Cerebellar cortex (tissue), 1 donor: ENCODE data around the gene C1orf185.
"Not testable (repeated sequence)": the region's sequence is repeated elsewhere in the genome, so short reads cannot be mapped to it uniquely, and the experiment has no call there.

Source experiments
- DNase-seq: peaks from one replicate; pipeline ENCODE4 v3.0.0-alpha.2; 2015; ENCODE audit warnings: low spot score

C1orf185 gene

DNA sequence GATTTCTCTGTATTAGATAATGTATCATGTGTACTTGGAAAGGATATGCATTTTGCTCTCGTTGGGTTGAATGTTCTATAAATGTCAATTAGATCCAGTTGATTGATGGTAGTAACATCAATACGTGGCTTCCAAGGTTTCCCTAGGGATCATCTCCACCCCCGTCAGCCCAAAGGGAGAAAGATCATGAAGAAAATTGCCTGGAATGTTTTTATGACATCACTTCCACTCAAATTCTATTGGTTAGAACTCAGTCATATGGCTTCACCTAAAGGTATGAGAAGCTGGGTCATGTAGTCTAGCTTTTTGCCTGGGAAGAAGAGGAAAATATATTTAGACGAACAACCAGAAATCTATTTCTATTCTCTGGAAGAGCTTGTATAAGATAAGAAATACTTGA is at the start of gene C1orf185:
Gene C1orf185 (plus strand): TSS at position 253 of the 400 bp plus-strand sequence. CDS start 6 bp downstream, at position 259.
- DNase-seq = no peak

DNA sequence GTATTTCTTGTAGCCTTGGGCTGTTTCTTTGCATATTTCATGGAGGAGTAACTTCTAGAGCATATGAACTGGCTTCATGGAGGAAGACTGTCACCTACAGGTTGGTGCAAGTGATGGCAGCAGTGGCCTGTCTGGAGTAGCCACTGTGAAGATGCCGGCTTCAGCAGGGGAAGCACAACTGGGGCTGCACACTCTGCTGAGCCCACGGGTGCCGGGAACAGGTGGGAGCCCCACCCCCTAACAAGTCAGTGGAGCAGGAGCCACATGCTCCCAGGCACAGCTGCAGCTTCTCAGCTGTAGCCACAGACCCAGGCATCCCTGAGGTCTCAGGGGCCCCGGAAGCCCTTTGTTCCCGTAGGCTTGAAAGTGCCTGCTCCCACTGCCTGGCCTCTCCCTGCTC is 43.2 kb upstream of the C1orf185 start:
- peak; percentile 29 for DNase-seq

DNA sequence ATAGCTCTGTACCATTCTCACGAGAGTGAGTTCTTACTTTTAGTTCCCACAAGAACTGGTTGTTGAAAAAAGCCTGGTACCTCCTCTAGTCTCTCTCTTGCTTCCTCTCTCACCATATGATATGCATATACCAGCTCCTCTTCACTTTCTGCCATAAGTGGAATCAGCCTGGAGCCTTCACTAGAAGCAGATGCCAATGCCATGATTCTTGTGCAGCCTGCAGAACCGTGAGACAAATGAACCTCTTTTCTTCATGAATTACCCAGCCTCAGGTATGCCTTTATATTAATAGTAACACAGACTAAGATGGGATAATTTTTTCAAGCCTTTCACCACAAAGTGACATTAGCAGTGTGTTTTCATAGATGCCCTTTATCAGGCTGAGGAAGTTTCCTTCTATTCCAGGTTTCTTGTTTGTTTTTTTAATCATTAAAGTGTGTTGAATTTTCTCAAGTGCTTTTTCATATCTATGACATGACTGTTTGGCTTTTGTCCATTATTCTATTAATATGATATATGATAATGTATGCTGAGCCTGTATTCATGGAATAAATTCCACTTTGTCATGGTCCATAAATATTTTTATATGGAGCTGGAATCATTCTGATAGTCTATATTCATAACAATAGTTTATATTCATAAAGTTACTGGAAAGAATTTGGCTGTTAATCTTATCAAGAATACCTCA is 40.7 kb upstream of the C1orf185 start:
- no peak for DNase-seq

DNA sequence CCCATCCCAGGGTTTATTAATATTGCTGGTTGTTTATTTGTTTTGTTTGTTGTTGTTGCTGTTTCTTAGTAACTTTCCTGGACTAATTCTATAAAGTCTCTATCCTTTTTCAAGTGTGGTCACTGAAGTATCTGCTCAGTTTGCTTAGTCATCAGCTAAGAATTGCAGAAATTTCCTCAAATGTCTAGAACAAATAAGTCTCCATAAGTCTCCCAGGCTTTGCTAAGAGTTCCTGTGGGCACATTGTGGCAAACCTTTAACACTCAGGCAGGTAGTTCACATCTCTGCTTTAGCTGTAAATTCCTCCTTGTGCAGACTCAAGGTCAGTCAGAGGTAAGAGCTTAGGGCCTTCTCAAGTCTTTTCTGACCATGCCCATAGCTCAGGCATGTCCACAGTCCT is 38.9 kb upstream of the C1orf185 start:
- no peak for DNase-seq

DNA sequence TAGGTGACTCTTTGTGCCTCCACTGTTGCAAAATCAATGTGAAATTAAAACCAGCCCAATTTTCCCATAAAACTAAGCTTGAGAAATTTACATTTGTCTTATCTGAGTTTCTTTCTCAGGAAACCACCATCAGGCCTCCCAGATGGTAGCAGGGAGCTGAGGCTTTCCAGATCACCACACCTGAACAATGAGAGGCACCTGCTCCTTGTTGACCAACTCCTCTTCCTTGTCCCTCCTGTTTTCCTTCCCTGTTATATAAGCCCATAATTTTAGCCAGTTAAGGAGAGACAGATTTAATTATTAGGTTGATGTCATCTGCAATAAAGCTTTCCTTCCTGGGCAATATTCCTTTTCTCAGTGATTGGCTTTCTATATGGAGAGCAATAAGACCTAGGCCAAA is 32.0 kb upstream of the C1orf185 start:
- no peak for DNase-seq

DNA sequence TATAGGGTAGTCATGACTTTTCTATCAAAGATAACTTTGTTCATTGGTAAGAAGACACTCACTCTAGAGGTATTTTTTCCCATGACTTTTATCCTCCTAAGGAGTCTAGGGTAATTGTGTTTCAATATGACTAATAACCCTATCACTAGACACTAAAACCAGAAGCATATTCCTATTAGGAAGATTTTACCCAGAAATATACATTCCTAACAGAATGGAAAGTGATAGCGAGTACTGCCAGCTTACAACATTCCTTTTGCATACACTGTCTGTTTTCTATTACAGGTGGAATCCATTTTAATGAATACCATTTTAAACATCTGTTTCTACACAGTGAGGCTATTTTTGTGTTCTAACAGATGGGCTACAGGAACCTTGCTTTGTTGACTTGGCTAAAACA is 31.4 kb upstream of the C1orf185 start:
- DNase-seq = no peak

DNA sequence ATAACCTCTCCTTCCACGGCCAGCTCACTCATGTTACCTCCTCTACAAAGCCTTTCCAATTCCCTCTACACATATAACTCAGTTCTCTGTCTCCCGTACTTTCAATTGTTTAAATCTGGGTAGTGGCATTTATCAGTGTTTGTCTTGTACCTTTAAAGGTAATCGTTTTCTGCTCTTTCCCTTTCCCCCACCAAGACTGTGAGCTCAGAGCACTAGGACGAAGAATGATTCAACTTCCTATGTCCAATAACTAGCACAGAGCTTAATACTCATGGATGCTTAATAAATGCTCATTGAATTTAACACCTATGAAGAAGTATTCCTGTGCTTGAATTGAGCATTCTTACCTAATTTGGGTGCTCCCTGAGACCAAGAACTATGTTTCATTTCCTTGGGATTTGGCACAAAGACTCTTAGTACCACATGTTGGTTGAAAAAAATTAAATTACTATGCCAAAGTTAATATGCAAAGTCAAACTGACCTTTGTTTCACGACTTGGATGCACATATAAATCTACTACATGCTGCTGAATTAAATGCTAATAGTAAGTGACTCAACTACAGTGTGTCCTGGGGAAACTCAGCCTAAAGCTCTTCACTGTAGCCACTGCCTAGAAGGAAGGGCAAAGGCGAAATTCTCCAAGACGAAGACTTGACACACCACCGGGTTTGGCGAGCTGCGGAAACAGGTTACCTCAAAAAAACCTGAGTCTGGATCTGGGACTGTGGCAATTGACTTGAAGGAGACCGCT is 30.6 kb upstream of the C1orf185 start:
- no peak for DNase-seq

DNA sequence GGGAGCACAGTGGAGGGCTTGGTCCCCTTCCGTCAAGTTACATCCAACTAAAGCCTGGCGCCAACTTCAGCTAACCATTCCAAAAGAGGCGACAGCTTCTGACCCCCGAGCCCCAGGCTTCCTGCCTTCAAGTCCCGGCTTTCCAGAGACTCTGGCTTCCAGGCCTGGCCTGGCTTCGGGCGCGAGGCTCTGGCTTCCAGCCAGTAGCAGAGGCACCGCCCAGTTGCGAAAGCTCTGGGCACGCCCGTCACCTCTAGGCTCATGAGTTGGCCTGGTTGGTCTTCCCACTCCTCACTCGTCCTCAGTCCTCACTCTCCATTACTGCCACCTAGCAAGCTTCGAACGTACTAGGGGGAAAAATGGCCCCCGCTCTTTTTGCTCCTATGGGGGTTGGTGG is 30.0 kb upstream of the C1orf185 start:
- DNase-seq = no peak

DNA sequence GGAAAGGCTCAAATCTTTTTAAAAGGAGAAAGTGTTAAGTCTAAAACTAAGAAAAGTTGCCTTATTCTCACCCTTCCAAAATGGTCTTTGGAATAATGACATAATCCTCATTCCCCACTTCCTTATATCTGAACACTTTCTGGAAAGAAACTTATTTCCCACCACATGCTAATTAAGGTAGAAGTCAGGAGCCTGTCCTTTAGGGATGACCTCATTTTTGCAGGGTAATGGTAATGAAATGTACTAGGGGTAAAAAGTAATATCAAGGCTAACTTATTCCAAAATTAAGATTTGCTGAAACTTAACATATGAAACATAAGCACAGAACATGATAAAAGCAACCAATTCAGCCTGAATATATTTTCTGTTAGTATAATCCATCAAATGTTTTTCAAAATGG is 29.4 kb upstream of the C1orf185 start:
- no peak for DNase-seq

DNA sequence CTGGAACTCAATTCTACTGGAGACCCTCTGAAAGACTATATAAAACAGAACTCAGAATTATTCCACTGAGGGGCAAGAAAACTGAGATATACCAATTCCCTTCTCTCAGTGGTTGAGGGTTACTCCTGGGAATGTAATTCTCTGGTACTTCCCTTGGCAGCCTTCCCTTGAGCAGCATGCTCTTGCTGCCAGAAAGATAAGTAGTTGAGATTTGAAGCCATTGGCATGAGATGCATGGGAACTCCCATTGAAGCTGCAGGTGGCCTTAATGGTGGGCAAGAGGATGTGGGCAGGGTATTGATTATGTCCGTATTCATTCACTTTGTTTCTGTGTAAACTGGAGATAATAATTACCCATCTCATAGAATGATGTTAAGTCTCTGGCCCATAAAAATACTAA is 28.6 kb upstream of the C1orf185 start:
- DNase-seq = no peak

DNA sequence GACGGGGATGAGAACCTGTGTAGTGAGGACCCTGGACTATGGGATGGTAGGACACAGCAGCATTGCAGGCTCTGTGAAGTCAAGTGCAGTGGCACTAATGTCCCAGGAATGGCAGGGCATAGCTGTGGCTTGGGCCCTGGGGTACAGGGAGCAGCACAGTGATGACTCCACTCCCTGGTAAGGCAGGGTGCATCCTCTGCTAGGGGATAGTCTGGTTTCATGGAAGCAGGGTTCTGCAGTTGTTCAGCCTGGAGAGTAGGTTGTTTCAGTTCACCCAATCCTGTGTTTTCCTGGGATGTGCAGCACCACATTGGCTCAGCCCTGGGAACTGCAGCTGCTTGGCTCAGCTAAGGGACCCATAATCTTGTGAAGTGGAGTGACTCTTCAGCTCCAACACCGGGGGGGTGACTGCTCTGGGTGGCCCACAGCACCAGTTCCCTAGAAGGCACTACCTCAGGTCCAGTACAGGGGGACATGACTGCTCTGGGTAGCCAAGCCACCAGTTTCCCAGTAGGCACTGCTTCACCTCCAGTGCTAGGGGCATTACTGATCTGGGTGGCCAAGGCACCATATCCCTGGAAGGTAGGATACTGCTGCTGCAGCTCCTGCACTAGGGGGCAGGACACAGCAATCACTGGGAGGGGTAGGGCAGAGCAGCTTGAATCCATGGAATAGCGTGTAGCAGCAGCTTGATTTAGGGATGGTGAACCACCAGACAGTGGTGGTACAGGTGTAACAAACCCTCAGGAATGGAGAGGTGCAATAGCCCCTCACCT is 15.3 kb upstream of the C1orf185 start:
- no peak for DNase-seq

DNA sequence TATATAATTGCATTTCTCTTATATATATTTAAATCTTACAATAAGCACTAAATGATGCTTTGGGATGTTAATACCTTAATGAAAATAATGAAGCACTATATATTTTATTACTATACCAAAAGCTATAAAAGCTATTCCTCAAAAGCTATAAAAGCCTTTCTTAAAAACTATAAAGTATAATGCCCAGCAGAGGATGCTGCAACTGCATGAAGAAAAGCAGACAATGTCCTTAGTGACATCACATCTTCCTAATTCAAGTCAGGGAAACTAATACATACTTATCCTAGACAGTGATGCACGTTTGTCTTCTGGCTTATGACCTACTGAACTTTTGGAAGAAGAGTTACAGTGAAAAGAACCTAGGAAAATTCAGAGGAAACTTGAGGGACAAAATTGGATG is 13.6 kb upstream of the C1orf185 start:
- DNase-seq = no peak

DNA sequence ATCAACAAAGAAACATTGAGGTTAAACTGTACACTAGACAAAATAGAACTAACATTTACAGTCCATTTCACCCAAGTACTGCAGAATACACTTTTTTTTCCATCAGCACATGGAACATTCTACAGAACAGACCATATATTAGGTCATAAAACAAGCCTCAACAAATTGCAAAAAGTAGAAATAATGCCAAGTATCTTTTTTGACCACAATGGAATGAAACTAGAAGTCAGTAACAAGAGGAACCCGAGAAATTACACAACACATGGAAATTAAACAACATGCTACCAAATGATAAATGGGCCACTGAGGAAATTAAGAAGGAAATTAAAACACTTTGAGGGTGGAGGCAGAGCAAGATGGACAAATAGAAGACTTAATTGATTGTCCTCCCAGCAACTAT is 8.4 kb upstream of the C1orf185 start:
- no peak for DNase-seq

DNA sequence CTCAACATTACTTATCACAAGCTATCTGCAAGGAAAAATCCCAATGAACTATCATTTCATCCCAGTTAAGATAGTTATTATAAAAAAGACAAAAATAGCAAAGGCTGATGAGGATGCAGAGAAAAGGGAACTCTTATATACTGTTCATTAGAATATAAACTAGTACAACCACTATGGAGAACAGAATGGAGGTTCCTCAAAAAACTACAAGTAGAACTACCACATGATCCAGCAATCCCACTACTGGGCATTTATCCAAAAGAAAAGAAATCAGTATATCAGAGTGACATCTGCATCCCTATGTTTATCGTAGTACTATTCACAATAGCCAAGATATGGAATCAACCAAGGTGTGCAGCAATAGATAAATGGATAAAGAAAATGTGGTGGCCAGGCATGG is 4.9 kb upstream of the C1orf185 start:
- no peak for DNase-seq

DNA sequence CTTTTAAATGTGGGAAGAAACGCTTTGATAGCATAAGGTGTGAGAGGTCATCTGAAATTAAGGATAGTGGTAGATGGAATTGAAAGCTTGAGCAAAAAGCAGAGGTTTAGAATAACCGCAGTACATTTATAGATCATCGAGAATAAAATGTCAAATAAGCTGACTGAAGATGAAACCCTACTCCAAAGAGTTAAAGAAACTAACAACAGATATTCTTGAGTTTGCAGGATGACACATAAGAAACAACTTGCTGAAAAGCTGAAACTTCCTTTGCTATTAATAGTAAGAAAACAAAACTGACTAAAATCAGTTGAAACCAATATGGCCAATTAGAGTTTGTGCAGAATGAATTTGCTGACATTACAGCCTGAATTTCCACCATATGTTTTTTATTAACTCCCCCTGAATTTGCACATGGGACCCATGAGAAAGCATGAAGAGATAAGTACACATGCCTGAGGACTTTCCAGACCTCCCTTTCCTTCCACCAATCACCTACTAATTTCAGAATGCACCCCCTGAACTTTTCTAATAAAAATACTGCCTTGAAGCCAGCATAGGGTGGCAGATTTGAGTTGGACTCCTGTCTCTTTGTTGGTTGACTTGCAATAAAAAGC is 1.7 kb upstream of the C1orf185 start:
- DNase-seq = no peak

DNA sequence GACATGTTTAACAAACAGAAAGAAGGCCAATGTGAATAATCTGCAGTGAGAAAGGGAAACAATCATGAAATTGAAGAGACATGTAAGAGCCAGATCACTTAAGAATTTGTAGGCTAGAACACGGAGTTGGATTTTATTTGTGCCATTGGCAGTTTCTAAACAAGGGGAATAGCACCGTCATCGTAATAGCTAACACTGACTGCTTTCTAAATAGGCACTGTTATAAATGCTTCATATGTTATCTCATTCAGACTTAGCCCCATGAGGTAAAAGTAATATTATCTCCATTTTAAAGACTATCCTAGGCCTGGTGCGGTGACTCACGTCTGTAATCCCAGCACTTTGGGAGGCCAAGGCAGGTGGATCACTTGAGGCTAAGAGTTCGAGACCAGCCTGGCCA is 12.1 kb downstream of the C1orf185 start:
- DNase-seq = no peak

DNA sequence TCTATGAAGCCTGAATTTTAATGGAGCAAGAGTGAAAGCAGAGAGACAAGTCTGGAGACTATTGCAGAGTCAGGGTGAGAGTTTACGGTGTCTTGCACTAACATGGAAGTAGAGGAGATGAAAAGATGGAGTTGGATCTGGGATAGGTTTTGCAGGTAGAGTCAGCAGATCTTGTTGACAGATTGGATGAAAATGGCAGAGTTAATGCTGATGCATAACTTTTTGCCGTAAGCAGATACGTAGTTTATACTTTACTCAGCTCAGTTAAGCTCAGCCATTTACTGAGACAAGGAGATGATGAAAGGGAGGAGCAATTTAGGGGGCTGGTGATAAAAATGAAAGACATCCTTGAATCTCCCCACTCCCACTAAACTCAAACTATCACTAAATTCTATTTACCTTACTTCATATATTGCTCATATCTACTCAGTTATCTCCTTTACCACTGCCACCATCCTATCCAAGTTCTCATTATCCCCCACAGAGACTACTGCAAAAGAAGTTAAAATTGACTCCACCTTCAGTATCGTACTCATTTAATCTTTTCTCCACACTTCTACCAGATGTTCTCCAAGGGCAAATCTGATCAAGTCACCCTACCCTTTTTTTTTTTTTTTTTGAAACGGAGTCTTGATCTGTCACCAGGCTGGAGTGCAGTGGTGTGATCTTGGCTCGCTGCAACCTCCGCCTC is 13.8 kb downstream of the C1orf185 start:
- no peak for DNase-seq

DNA sequence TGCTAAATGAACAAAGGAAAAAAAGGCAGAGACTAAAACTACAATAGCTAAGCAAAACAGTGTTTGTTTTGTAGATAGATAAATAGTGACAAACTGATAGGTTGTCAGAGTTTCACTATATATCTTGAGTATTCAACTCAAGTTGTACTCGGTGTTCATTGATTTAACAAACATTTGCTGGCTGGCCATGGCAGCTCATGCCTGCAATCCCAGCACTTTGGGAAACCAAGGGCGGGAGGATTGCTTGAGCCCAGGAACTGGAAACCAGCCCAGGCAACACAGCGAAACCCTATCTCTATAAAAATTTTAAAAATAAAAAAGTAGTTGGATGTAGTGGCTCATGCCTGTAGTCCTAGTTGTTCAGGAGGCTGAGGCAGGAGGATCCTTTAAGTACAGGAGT is 17.3 kb downstream of the C1orf185 start:
- no peak for DNase-seq

DNA sequence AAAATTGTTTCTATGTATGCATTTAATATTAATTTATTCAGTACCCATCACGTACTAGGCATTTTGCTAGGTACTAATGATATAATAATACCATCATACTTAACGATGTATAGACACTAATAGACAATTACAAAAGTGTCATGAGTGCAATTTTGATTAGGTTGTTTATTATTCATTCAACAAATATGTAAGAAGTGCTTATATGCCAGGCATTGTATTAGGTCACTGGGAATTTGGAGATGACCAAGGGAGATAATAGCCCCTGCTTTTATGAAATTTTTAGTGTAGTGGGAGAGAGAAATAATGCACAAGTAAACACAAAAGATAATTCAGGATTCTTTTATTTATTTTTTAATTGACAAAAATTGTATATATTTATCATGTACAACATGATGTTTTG is 18.6 kb downstream of the C1orf185 start:
- DNase-seq = no peak

DNA sequence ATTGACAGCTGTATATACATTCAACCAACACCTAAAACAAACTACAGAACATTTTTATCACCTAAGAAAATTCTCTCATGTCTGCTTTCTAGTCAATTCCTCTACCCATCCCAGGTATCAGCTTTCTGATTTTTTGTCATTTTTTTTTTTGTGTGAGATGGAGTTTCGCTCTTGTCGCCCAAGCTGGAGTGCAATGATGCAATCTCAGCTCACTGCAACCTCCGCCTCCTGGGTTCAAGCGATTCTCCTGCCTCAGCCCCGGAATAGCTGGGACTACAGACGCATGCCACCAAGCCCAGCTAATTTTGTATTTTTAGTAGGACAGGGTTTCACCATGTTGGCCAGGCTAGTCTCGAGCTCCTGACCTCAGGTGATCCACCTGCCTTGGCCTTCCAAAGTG is 25.1 kb downstream of the C1orf185 start:
- not testable (repeated sequence) for DNase-seq

DNA sequence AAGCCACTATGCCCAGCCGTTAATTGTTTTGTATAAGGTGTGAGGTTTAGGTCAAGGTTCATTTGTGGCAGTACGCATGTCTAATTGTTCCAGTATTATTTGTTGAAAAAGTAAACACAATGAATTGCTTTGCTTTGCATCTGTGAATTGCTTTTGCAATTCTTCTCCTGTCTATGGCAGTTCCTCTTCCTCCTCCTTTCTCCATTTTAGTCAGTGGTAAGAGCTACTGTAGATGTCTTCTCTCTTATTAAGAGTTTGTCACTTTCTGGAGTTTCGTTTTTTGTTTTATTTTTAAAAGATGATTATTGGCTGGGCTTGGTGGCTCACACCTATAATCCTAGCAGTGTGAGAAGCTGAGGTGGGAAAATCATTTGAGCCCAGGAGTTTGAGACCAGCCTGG is 29.2 kb downstream of the C1orf185 start:
- no peak for DNase-seq

DNA sequence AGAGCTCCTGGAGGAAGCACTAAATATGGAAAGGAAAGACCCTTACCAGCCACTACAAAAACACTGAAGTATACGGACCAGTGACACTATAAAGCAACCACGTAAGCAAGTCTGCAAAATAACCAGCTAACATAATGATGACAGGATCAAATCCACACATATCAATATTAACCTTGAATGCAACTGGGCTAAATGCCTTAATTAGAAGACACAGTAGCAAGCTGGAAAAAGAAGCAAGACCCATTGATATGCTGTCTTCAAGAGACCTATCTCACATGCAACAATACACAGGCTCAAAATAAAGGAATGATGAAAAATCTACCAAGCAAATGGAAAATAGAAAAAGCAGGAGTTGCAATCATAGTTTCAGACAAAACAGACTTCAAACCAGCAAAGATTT is 31.0 kb downstream of the C1orf185 start:
- no peak for DNase-seq
